Fibroblast of villous mesenchyme (primary cell): ENCODE data around the gene TM6SF1. TPM values are rescaled to one million over a fixed set of nuclear protein-coding genes. Genes with fewer than 3 reads are reported as not detected.
"Not testable (repeated sequence)": the region's sequence is repeated elsewhere in the genome, so short reads cannot be mapped to it uniquely, and the experiment has no call there.

Experiments
- DNase-seq: peaks from one replicate; pipeline ENCODE4 v3.0.0-alpha.2; 2010; ENCODE audit warnings: low read depth
- H3K4me3 ChIP-seq: 2 replicates; pipeline ENCODE4 v1.5.1; 2011; ENCODE audit warnings: low read depth, mild to moderate bottlenecking, low read length
- total RNA-seq: library from RNA; depleted of rRNA; stranded (reverse); fragments of >200 nt; gene quantifications from 2 replicates; pipeline ENCODE4 v1.2.3, GENCODE V29; 2012
- TF ChIP-seq, protein P1 (sequence below): IDR thresholded peaks from 2 replicates; pipeline ENCODE4 v1.5.1; 2012; ENCODE audit warnings: low read depth, mild to moderate bottlenecking, low read length; ENCODE audit not compliant: insufficient read depth

The TM6SF1 gene
- total RNA-seq, 1 donor, result 1.7 TPM

DNA sequence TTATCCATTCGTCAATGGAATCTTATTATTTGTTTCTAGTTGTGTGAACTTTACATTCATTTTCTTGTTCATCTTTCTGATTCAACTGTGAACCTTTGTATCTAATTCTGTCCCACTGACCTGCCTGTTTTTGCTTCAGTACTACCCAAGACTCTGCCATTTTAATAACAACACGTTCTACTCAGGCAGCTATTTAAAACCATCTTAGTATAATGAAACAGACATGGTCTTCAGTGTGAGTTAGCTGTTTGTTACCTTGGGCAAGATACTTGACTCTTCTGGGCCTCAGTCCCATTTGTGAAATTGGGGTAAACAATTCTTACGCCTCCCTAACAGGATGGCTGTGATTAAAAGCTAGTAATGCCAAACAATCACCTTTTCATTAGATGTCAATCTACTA, 42.0 kb upstream of the TM6SF1 start:
- TF ChIP-seq, protein P1, sequence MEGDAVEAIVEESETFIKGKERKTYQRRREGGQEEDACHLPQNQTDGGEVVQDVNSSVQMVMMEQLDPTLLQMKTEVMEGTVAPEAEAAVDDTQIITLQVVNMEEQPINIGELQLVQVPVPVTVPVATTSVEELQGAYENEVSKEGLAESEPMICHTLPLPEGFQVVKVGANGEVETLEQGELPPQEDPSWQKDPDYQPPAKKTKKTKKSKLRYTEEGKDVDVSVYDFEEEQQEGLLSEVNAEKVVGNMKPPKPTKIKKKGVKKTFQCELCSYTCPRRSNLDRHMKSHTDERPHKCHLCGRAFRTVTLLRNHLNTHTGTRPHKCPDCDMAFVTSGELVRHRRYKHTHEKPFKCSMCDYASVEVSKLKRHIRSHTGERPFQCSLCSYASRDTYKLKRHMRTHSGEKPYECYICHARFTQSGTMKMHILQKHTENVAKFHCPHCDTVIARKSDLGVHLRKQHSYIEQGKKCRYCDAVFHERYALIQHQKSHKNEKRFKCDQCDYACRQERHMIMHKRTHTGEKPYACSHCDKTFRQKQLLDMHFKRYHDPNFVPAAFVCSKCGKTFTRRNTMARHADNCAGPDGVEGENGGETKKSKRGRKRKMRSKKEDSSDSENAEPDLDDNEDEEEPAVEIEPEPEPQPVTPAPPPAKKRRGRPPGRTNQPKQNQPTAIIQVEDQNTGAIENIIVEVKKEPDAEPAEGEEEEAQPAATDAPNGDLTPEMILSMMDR, result no peak
- peak; percentile 17 for DNase-seq
- H3K4me3 ChIP-seq, result peak overlapping the region; percentile 92

- peak overlapping the region; percentile 92 for H3K4me3 ChIP-seq
- no peak for DNase-seq
- TF ChIP-seq, protein P1, result no peak
These were observed 41.3 kb upstream of the TM6SF1 start for GRCh38 chr15:83066034-83066733.

DNA sequence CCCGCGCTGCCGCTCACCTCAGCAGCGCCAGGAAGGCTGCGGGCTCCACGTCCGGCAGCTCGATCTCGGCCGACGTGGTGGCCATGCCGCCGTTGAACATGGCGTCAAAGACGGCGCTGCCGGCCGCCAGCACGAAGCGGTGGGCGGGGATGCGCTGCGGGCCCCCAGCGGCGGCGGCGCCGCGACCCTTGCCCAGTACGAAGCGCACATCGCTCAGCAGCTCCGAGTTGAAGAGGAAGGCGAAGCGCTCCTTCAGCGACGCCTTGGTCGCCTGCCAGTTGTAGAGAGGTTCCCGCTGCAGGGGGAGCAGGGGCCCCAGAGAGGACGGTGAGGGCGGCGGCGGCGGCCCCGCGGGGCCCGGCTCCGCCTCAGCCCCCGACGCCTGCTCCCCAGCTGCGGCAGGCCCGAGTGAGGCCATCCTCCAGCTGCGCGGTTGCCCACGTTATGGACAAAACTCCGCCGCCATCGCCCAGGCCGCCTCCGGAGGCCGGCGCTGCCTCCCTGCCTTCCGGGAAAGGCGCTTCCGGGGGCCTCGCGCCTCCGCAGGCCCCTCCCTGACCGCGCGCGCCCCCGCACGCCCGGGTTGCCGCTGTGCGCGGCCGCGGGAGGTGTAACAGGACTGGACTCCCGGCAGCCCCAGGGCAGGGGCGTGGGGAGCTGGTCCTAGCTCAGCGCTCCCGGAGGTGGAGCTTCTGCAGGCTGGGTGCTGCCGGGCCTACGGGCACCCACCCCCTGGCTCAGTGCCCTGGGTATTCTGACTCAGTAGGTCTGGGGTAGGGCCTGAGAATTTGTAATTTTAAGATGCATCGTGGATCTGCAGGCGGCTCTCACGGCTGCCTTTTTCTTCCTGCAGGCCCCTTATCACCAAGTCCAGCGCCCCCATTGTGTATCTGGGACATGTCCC, 40.5 kb upstream of the TM6SF1 start, which contains the start of gene BTBD1:
Gene BTBD1 (minus strand): TSS at position 519 of the 904 bp plus-strand sequence. CDS start 101 bp downstream, at position 418.
- TF ChIP-seq, protein P1, result no peak
- peak within 1 kb of the TSS; percentile 92 for H3K4me3 ChIP-seq
- peak; percentile 93 for DNase-seq

- TF ChIP-seq, protein P1, result no peak
- DNase-seq, result no peak
- H3K4me3 ChIP-seq, result peak overlapping the region; percentile 92
These were observed 39.8 kb upstream of the TM6SF1 start for GRCh38 chr15:83067638-83067962.

GRCh38 chr15:83068054-83068453, 39.4 kb upstream of the TM6SF1 start:
- DNase-seq, result no peak
- TF ChIP-seq, protein P1, result no peak
- no peak overlapping the region for H3K4me3 ChIP-seq

GRCh38 chr15:83069211-83069642, 38.2 kb upstream of the TM6SF1 start:
- not testable (repeated sequence) for DNase-seq, H3K4me3 ChIP-seq

DNA sequence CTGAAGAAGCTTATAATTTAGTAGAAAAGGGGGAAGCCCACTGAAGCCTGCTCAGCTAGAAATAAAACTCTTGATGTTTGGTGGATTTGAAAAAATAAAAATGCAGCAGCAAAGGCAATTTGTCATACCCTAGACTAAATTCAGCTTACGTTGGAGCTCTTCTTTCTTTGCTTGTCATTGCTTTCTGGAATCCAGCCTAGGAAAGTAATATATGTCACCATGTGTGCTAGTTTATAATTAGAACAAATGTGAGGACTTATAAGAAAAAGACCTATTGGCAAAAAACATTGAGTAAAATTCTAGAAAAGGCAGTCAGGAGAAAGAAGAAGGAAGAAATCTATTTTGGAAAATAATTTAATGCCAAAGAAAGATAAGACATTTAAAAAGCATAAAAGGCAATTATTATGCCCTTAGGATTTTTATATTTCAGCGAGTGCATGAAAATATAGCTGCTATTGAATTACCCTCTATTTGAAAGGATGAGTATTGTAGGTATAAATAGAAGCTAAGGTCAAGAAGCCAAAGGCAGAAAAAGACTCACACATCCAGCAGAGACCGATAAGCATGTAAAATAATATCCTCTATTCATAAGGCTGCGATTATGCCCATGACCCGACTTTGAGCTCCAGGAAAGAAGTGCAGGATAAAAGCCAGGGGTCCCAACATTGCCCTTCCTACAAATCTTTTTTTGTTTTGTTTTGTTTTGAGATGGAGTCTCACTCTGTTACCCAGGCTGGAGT, 29.8 kb upstream of the TM6SF1 start:
- no peak for DNase-seq
- no peak overlapping the region for H3K4me3 ChIP-seq
- TF ChIP-seq, protein P1, result no peak
